Measurements from ENCODE around the gene MIOX. TPM values are rescaled to one million over a fixed set of nuclear protein-coding genes. Genes with fewer than 3 reads are reported as not detected.

The MIOX gene
- total and polyA plus RNA-seq, 10 of the 15 experiments (the other 5 are each of a cell fraction or from before 2014, with no cell fraction given), result 0.10 to 0.31 TPM; not detected in 8

DNA sequence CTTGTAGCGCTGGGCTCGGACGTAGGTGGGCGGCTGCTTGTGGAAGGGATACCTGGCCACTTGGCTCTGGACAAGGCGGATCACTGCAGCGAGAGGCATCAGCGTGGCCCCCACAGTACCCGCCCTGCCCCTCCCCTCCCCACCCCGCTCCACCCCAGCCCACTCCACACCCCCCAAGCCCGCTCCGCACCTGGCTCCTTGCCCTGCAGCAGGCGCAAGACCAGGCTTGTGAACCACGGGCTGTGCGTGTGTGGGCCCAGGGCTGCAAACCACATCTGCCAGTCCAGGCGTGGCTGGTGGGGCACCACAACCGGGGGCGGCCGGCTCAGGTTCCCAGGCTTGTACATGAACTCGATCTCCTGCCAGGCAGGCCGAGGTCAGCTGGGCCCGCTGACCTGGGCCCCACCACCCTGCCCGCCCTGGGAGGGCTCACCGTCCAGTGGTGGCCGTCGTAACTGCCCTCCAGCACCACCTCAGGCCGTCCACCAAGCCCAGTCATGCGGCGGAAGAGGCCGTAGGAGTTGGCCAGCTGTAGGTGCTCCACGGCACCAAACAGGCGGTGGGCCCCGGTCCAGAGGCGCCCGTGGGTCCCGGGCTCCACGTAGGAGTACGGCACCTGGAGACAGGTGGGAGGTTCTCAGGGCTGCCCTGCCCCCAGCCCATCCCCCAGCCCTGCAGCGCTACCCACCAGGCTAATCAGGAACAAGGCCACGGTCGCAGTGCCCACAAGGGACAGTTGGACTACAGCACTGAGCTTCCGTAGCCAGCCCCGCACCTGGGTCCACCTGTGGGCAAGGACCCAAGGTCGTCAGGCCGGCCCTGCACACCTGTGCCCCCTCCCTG, 17.9 kb downstream of the MIOX start:
- in situ Hi-C loops (cut with MboI) (no loop called here), intact Hi-C loops (cut with micrococcal nuclease; ENCODE audit: unreplicated experiment) (no loop called here)
- Histone ChIP-seq H3K4me1 (ENCODE audit: control insufficient read depth, insufficient read depth, low read length) (peaks cover 9% of the 10 kb centered on the region), H3K9ac (ENCODE audit: control insufficient read depth, insufficient read depth, low read length) (no peak overlapping the region), H3K4me3 (no peak overlapping the region), H3K79me2 (ENCODE audit: control insufficient read depth, insufficient read depth, low read length) (peaks cover 27% of the 10 kb centered on the region), H3K36me3 (ENCODE audit: control insufficient read depth in 2 of 2, insufficient read depth in 2 of 2, low read length in 1 of 2) (peaks cover 4 to 8% of the 10 kb centered on the region in 2 experiments; a peak in 3 of 4 replicates), H3K27ac (ENCODE audit: control insufficient read depth, insufficient read depth) (no peak overlapping the region), H3K9me3 (replicated peaks; ENCODE audit: control insufficient read depth, insufficient read depth, low read length) (no peaks in the 10 kb centered on the region), H4K20me1 (ENCODE audit: control insufficient read depth, insufficient read depth) (no peaks in the 10 kb centered on the region), H3K4me2 (ENCODE audit: control insufficient read depth, insufficient read depth) (no peak overlapping the region), H2AFZ (ENCODE audit: control insufficient read depth, low read depth, low read length) (no peak overlapping the region), H3K27me3 (replicated peaks in 1 of 2; ENCODE audit: control insufficient read depth in 2 of 2, insufficient read depth in 2 of 2, low read length in 1 of 2) (no peaks in the 10 kb centered on the region)
- ChIA-PET CTCF (no interaction called here), POLR2A (no interaction called here), SMC1A (ENCODE audit: uncharacterized antibody, unreplicated experiment) (no interaction called here), RAD21 (ENCODE audit: unreplicated experiment) (no interaction called here)
- DNase-seq (ENCODE audit: low read depth, low spot score), result no peak
- no peak for FAIRE-seq
- ATAC-seq, result no peak
- 85% methylated on average over 37 of the region's 44 CpGs for WGBS (ENCODE audit: insufficient coverage, insufficient replicate concordance, low lambda C conversion rate, missing lambda C conversion rate)
- no TSS peak for BruUV-seq (replicated peaks)
- TF ChIP-seq E4F1 (IDR thresholded peaks at IDR 0.05; ENCODE audit: borderline replicate concordance, partially characterized antibody) (no peak), EED (IDR thresholded peaks at IDR 0.05; ENCODE audit: low read depth) (no peak), MYB (IDR thresholded peaks at IDR 0.05; ENCODE audit: borderline replicate concordance, low read depth, low read length) (no peak), FOXM1 (IDR thresholded peaks at IDR 0.05; ENCODE audit: low read depth, low read length) (no peak), SRF (IDR thresholded peaks at IDR 0.05; ENCODE audit: low read depth in 2 of 2, low read length in 2 of 2) (no peak), NFXL1 (IDR thresholded peaks at IDR 0.05; ENCODE audit: borderline replicate concordance) (no peak), NR2C1 (IDR thresholded peaks at IDR 0.05) (no peak), IRF4 (IDR thresholded peaks at IDR 0.05; ENCODE audit: low read depth, low read length) (no peak), BRCA1 (IDR thresholded peaks at IDR 0.05; ENCODE audit: low read depth, low read length) (no peak), NBN (IDR thresholded peaks at IDR 0.05) (no peak), NFYA (IDR thresholded peaks at IDR 0.05; ENCODE audit: borderline replicate concordance, low read depth, low read length) (no peak), TCF7 (IDR thresholded peaks at IDR 0.05; ENCODE audit: borderline replicate concordance) (no peak), CEBPZ (IDR thresholded peaks at IDR 0.05; ENCODE audit: low read depth, low read length) (no peak), PAX8 (IDR thresholded peaks at IDR 0.05) (no peak), FOXK2 (IDR thresholded peaks at IDR 0.05) (no peak), CBFB (IDR thresholded peaks at IDR 0.05; ENCODE audit: low read depth) (no peak), JUND (IDR thresholded peaks at IDR 0.05; ENCODE audit: low read depth, low read length) (no peak), ASH2L (IDR thresholded peaks at IDR 0.05; ENCODE audit: borderline replicate concordance, low read depth) (no peak)
- TF ChIP-seq, protein P1, sequence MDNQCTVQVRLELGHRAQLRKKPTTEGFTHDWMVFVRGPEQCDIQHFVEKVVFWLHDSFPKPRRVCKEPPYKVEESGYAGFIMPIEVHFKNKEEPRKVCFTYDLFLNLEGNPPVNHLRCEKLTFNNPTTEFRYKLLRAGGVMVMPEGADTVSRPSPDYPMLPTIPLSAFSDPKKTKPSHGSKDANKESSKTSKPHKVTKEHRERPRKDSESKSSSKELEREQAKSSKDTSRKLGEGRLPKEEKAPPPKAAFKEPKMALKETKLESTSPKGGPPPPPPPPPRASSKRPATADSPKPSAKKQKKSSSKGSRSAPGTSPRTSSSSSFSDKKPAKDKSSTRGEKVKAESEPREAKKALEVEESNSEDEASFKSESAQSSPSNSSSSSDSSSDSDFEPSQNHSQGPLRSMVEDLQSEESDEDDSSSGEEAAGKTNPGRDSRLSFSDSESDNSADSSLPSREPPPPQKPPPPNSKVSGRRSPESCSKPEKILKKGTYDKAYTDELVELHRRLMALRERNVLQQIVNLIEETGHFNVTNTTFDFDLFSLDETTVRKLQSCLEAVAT (IDR thresholded peaks at IDR 0.05), result no peak
